Measurements from ENCODE around the gene PRDM4.

GRCh38 chr12:107791465-107792089 is 30.6 kb upstream of the PRDM4 start:
- TF ChIP-seq CTCF (IDR thresholded peaks at IDR 0.05) (no peak), MAX (IDR thresholded peaks at IDR 0.05; ENCODE audit: low read depth) (no peak)
